ENCODE results near the gene PAX5. TPM values are rescaled to one million over a fixed set of nuclear protein-coding genes. Genes with fewer than 3 reads are reported as not detected.

Gene PAX5
- total RNA-seq, 4 donors from 2014 or later, result not detected

GRCh38 chr9:36970007-36970888 is 63.8 kb downstream of the PAX5 start:
- no peak for DNase-seq (ENCODE audit: low spot score in 2 of 2)
- Histone ChIP-seq H3K4me1 (no peaks in the 10 kb centered on the region), H3K27me3 (peaks cover 0 to 5% of the 10 kb centered on the region in 2 donors), H3K27ac (no peak overlapping the region), H3K36me3 (no peaks in the 10 kb centered on the region), H3K4me3 (no peak overlapping the region), H3K9me3 (no peaks in the 10 kb centered on the region)
- TF ChIP-seq, protein P1, sequence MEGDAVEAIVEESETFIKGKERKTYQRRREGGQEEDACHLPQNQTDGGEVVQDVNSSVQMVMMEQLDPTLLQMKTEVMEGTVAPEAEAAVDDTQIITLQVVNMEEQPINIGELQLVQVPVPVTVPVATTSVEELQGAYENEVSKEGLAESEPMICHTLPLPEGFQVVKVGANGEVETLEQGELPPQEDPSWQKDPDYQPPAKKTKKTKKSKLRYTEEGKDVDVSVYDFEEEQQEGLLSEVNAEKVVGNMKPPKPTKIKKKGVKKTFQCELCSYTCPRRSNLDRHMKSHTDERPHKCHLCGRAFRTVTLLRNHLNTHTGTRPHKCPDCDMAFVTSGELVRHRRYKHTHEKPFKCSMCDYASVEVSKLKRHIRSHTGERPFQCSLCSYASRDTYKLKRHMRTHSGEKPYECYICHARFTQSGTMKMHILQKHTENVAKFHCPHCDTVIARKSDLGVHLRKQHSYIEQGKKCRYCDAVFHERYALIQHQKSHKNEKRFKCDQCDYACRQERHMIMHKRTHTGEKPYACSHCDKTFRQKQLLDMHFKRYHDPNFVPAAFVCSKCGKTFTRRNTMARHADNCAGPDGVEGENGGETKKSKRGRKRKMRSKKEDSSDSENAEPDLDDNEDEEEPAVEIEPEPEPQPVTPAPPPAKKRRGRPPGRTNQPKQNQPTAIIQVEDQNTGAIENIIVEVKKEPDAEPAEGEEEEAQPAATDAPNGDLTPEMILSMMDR (IDR thresholded peaks at IDR 0.05), result no peak
- no peak for TF ChIP-seq EP300 (IDR thresholded peaks at IDR 0.05)
- TF ChIP-seq POLR2A (IDR thresholded peaks at IDR 0.05), result no peak
- 53 to 57% methylated on average over 9 of the region's 9 CpGs for WGBS, 2 donors

DNA sequence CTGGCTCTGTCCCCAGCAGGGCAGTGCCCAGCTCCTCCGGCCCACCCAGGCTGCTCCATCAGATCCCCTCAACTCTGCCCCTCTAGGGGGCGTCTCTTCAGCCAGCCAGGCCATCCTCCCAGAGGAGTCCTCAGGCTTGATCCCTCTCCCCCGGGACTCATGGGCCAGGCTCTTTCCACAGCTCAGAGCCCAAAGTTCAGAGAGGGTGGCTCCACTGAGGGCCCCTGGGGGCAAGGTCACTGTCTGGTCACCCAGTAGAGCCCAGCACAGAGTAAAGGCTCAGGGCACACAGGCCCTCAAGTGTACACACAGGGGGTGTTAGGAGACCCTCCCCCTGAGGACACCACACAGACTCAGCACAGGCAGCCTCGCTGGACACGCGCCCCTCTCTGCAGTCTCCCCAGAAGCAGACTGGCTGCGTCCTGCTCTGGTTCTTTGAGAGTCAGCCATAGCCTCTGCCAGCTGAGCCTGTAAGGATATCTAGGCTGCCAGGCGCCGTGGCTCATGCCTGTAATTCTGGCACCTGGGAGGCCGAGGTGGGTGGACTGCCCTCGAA is 64.8 kb downstream of the PAX5 start:
- Histone ChIP-seq H3K36me3 (no peaks in the 10 kb centered on the region), H3K9me3 (no peaks in the 10 kb centered on the region), H3K27me3 (peaks cover 0 to 5% of the 10 kb centered on the region in 2 donors), H3K4me1 (no peaks in the 10 kb centered on the region), H3K4me3 (no peak overlapping the region), H3K27ac (no peak overlapping the region)
- DNase-seq (ENCODE audit: low spot score in 2 of 2), result no peak
- 60 to 74% methylated on average over 10 to 11 of the region's 11 CpGs for WGBS, 2 donors
- TF ChIP-seq, protein P1 (IDR thresholded peaks at IDR 0.05), result no peak
- TF ChIP-seq POLR2A (IDR thresholded peaks at IDR 0.05) (no peak), EP300 (IDR thresholded peaks at IDR 0.05) (no peak)

GRCh38 chr9:36968574-36969215 is 65.4 kb downstream of the PAX5 start:
- Histone ChIP-seq H3K27me3 (peaks cover 0 to 5% of the 10 kb centered on the region in 2 donors), H3K27ac (no peak overlapping the region), H3K36me3 (no peaks in the 10 kb centered on the region), H3K9me3 (no peaks in the 10 kb centered on the region), H3K4me1 (no peaks in the 10 kb centered on the region), H3K4me3 (no peak overlapping the region)
- no peak for DNase-seq (ENCODE audit: low spot score in 2 of 2)
- WGBS, 2 donors, result 71 to 86% methylated on average over 6 of the region's 7 CpGs
- TF ChIP-seq, protein P1 (IDR thresholded peaks at IDR 0.05), result no peak
- no peak for TF ChIP-seq POLR2A (IDR thresholded peaks at IDR 0.05)
- TF ChIP-seq EP300 (IDR thresholded peaks at IDR 0.05), result no peak

GRCh38 chr9:36967997-36968396 is 66.1 kb downstream of the PAX5 start:
- Histone ChIP-seq H3K36me3 (no peaks in the 10 kb centered on the region), H3K27me3 (peaks cover 0 to 5% of the 10 kb centered on the region in 2 donors), H3K9me3 (no peaks in the 10 kb centered on the region), H3K4me3 (no peak overlapping the region), H3K27ac (no peak overlapping the region), H3K4me1 (no peaks in the 10 kb centered on the region)
- DNase-seq (ENCODE audit: low spot score in 2 of 2), result no peak
- WGBS, 2 donors, result 62 to 66% methylated on average over 7 of the region's 7 CpGs
- TF ChIP-seq, protein P1 (IDR thresholded peaks at IDR 0.05), result no peak
- TF ChIP-seq EP300 (IDR thresholded peaks at IDR 0.05) (no peak), POLR2A (IDR thresholded peaks at IDR 0.05) (no peak)
